ENCODE data around the gene CPZ.

CPZ gene

GRCh38 chr4:8591626-8592365, 769 bp upstream of the CPZ start:
- peaks cover 36% of the 10 kb centered on the region for H3K27me3 ChIP-seq (ENCODE audit: insufficient read depth, low read length)
- peak overlapping the region; percentile 83; the same call in 1 of the 2 replicates for H3K4me3 ChIP-seq (ENCODE audit: low read length)
- no peaks in the 10 kb centered on the region for H3K36me3 ChIP-seq (ENCODE audit: insufficient read depth, low read depth, low read length)
- H3K4me1 ChIP-seq (ENCODE audit: insufficient read depth, low read length), result peaks cover 14% of the 10 kb centered on the region; the same call in 1 of the 2 replicates
- no peak overlapping the region for H3K27ac ChIP-seq (ENCODE audit: low read length)
- H3K9ac ChIP-seq (ENCODE audit: low read depth, low read length), result no peak overlapping the region
- no peaks in the 10 kb centered on the region for H3K9me3 ChIP-seq (ENCODE audit: insufficient read depth, low read depth, low read length)

GRCh38 chr4:8593264-8594096, 915 bp downstream of the CPZ start:
- no peaks in the 10 kb centered on the region for H3K9me3 ChIP-seq (ENCODE audit: insufficient read depth, low read depth, low read length)
- no peaks in the 10 kb centered on the region for H3K36me3 ChIP-seq (ENCODE audit: insufficient read depth, low read depth, low read length)
- H3K4me1 ChIP-seq (ENCODE audit: insufficient read depth, low read length), result peaks cover 14% of the 10 kb centered on the region; the same call in 1 of the 2 replicates
- peaks cover 36% of the 10 kb centered on the region for H3K27me3 ChIP-seq (ENCODE audit: insufficient read depth, low read length)
- H3K4me3 ChIP-seq (ENCODE audit: low read length), result peak overlapping the region; percentile 83
- no peak overlapping the region for H3K27ac ChIP-seq (ENCODE audit: low read length)
- peak overlapping the region; percentile 76; the same call in 1 of the 2 replicates for H3K9ac ChIP-seq (ENCODE audit: low read depth, low read length)

- peaks cover 36% of the 10 kb centered on the region for H3K27me3 ChIP-seq (ENCODE audit: insufficient read depth, low read length)
- peak overlapping the region; percentile 83 for H3K4me3 ChIP-seq (ENCODE audit: low read length)
- H3K36me3 ChIP-seq (ENCODE audit: insufficient read depth, low read depth, low read length), result peaks cover 3% of the 10 kb centered on the region; the same call in 1 of the 2 replicates
- no peaks in the 10 kb centered on the region for H3K9me3 ChIP-seq (ENCODE audit: insufficient read depth, low read depth, low read length)
- no peak overlapping the region for H3K27ac ChIP-seq (ENCODE audit: low read length)
- no peak overlapping the region for H3K9ac ChIP-seq (ENCODE audit: low read depth, low read length)
- H3K4me1 ChIP-seq (ENCODE audit: insufficient read depth, low read length), result peaks cover 14% of the 10 kb centered on the region; the same call in 1 of the 2 replicates
Observed at GRCh38 chr4:8594097-8595038, 1.8 kb downstream of the CPZ start.

- H3K36me3 ChIP-seq (ENCODE audit: insufficient read depth, low read depth, low read length), result peaks cover 8% of the 10 kb centered on the region; the same call in 1 of the 2 replicates
- no peak overlapping the region for H3K27ac ChIP-seq (ENCODE audit: low read length)
- H3K27me3 ChIP-seq (ENCODE audit: insufficient read depth, low read length), result peaks cover 36% of the 10 kb centered on the region
- no peak overlapping the region for H3K4me3 ChIP-seq (ENCODE audit: low read length)
- H3K9me3 ChIP-seq (ENCODE audit: insufficient read depth, low read depth, low read length), result no peaks in the 10 kb centered on the region
- no peak overlapping the region for H3K9ac ChIP-seq (ENCODE audit: low read depth, low read length)
- H3K4me1 ChIP-seq (ENCODE audit: insufficient read depth, low read length), result peaks cover 14% of the 10 kb centered on the region; the same call in 1 of the 2 replicates
Observed at GRCh38 chr4:8595237-8596087, 2.9 kb downstream of the CPZ start.

- no peak overlapping the region for H3K4me3 ChIP-seq (ENCODE audit: low read length)
- H3K36me3 ChIP-seq (ENCODE audit: insufficient read depth, low read depth, low read length), result peaks cover 9% of the 10 kb centered on the region
- H3K9me3 ChIP-seq (ENCODE audit: insufficient read depth, low read depth, low read length), result no peaks in the 10 kb centered on the region
- H3K27ac ChIP-seq (ENCODE audit: low read length), result no peak overlapping the region
- H3K4me1 ChIP-seq (ENCODE audit: insufficient read depth, low read length), result peaks cover 10% of the 10 kb centered on the region; the same call in 1 of the 2 replicates
- H3K27me3 ChIP-seq (ENCODE audit: insufficient read depth, low read length), result peaks cover 22% of the 10 kb centered on the region
- no peak overlapping the region for H3K9ac ChIP-seq (ENCODE audit: low read depth, low read length)
Observed at GRCh38 chr4:8596891-8597290, 4.3 kb downstream of the CPZ start.

GRCh38 chr4:8597319-8597718, 4.8 kb downstream of the CPZ start:
- H3K9ac ChIP-seq (ENCODE audit: low read depth, low read length), result no peak overlapping the region
- H3K36me3 ChIP-seq (ENCODE audit: insufficient read depth, low read depth, low read length), result peaks cover 14% of the 10 kb centered on the region
- no peak overlapping the region for H3K27ac ChIP-seq (ENCODE audit: low read length)

GRCh38 chr4:8597791-8598190, 5.2 kb downstream of the CPZ start:
- no peak overlapping the region for H3K27ac ChIP-seq (ENCODE audit: low read length)
- peaks cover 7% of the 10 kb centered on the region; the same call in 1 of the 2 replicates for H3K4me1 ChIP-seq (ENCODE audit: insufficient read depth, low read length)
- peaks cover 14% of the 10 kb centered on the region for H3K27me3 ChIP-seq (ENCODE audit: insufficient read depth, low read length)
- no peak overlapping the region for H3K9ac ChIP-seq (ENCODE audit: low read depth, low read length)
- H3K9me3 ChIP-seq (ENCODE audit: insufficient read depth, low read depth, low read length), result no peaks in the 10 kb centered on the region
- H3K36me3 ChIP-seq (ENCODE audit: insufficient read depth, low read depth, low read length), result peaks cover 16% of the 10 kb centered on the region
- no peak overlapping the region for H3K4me3 ChIP-seq (ENCODE audit: low read length)

More at GRCh38 chr4:8597319-8597718, 4.8 kb downstream of the CPZ start:
- H3K4me1 ChIP-seq (ENCODE audit: insufficient read depth, low read length), result peaks cover 7% of the 10 kb centered on the region; the same call in 1 of the 2 replicates
- H3K27me3 ChIP-seq (ENCODE audit: insufficient read depth, low read length), result peaks cover 18% of the 10 kb centered on the region
- no peaks in the 10 kb centered on the region for H3K9me3 ChIP-seq (ENCODE audit: insufficient read depth, low read depth, low read length)
- no peak overlapping the region for H3K4me3 ChIP-seq (ENCODE audit: low read length)

GRCh38 chr4:8598391-8599090, 6.0 kb downstream of the CPZ start:
- H3K36me3 ChIP-seq (ENCODE audit: insufficient read depth, low read depth, low read length), result peaks cover 19% of the 10 kb centered on the region
- no peak overlapping the region for H3K27ac ChIP-seq (ENCODE audit: low read length)
- H3K27me3 ChIP-seq (ENCODE audit: insufficient read depth, low read length), result peaks cover 6% of the 10 kb centered on the region
- peaks cover 6% of the 10 kb centered on the region; the same call in 1 of the 2 replicates for H3K4me1 ChIP-seq (ENCODE audit: insufficient read depth, low read length)
- H3K4me3 ChIP-seq (ENCODE audit: low read length), result no peak overlapping the region
- no peak overlapping the region for H3K9ac ChIP-seq (ENCODE audit: low read depth, low read length)
- no peaks in the 10 kb centered on the region for H3K9me3 ChIP-seq (ENCODE audit: insufficient read depth, low read depth, low read length)

- no peak overlapping the region for H3K27ac ChIP-seq (ENCODE audit: low read length)
- H3K9ac ChIP-seq (ENCODE audit: low read depth, low read length), result no peak overlapping the region
- peaks cover 1% of the 10 kb centered on the region; the same call in 1 of the 2 replicates for H3K27me3 ChIP-seq (ENCODE audit: insufficient read depth, low read length)
- H3K36me3 ChIP-seq (ENCODE audit: insufficient read depth, low read depth, low read length), result peaks cover 22% of the 10 kb centered on the region
- peaks cover under 1% of the 10 kb centered on the region; the same call in 1 of the 2 replicates for H3K4me1 ChIP-seq (ENCODE audit: insufficient read depth, low read length)
- H3K9me3 ChIP-seq (ENCODE audit: insufficient read depth, low read depth, low read length), result no peaks in the 10 kb centered on the region
- H3K4me3 ChIP-seq (ENCODE audit: low read length), result no peak overlapping the region
Observed at GRCh38 chr4:8599091-8599460, 6.5 kb downstream of the CPZ start.

GRCh38 chr4:8599657-8600056, 7.1 kb downstream of the CPZ start:
- Histone ChIP-seq H3K9ac (ENCODE audit: low read depth, low read length) (no peak overlapping the region), H3K9me3 (ENCODE audit: insufficient read depth, low read depth, low read length) (no peaks in the 10 kb centered on the region), H3K4me3 (ENCODE audit: low read length) (no peak overlapping the region), H3K27me3 (ENCODE audit: insufficient read depth, low read length) (no peaks in the 10 kb centered on the region), H3K4me1 (ENCODE audit: insufficient read depth, low read length) (no peaks in the 10 kb centered on the region), H3K36me3 (ENCODE audit: insufficient read depth, low read depth, low read length) (peaks cover 22% of the 10 kb centered on the region), H3K27ac (ENCODE audit: low read length) (no peak overlapping the region)

Measured in iPS-20b (cell line).